Hepatocyte (in vitro differentiated cells): ENCODE data around the gene SPTSSA. TPM values are rescaled to one million over a fixed set of nuclear protein-coding genes. Genes with fewer than 3 reads are reported as not detected.
A peak's percentile ranks its signal among the peaks of the same experiment; 100 is the strongest.

Experiments
- DNase-seq: peaks from one replicate; pipeline ENCODE4 v3.0.0-alpha.2; 2016; ENCODE audit warnings: low spot score
- H2AFZ ChIP-seq: fragments of 200-600 bp; sonication (generic); 2 replicates; pipeline ENCODE4 v1.6.0; 2016; ENCODE audit warnings: antibody characterized with exemption, mild to moderate bottlenecking
- H3K27ac ChIP-seq: fragments of 200-600 bp; sonication (generic); 2 replicates; pipeline ENCODE4 v1.5.1; 2016; ENCODE audit warnings: mild to moderate bottlenecking
- H3K27me3 ChIP-seq: fragments of 200-600 bp; sonication (generic); 2 replicates; pipeline ENCODE4 v1.6.1; 2016
- H3K36me3 ChIP-seq: fragments of 200-600 bp; sonication (generic); replicated peaks from 2 replicates; pipeline ENCODE4 v1.5.1; 2016; ENCODE audit warnings: low read depth; ENCODE audit not compliant: insufficient read depth
- H3K4me1 ChIP-seq: fragments of 200-600 bp; sonication (generic); 2 replicates; pipeline ENCODE4 v1.5.1; 2016; ENCODE audit warnings: mild to moderate bottlenecking, moderate library complexity; ENCODE audit not compliant: insufficient read depth
- H3K4me2 ChIP-seq: fragments of 200-600 bp; sonication (generic); 2 replicates; pipeline ENCODE4 v1.6.0; 2016
- H3K4me3 ChIP-seq: fragments of 200-600 bp; sonication (generic); 2 replicates; pipeline ENCODE4 v1.5.1; 2016; ENCODE audit warnings: mild to moderate bottlenecking
- H3K79me2 ChIP-seq: fragments of 200-600 bp; sonication (generic); 2 replicates; pipeline ENCODE4 v1.6.0; 2017; ENCODE audit warnings: mild to moderate bottlenecking
- H3K9me2 ChIP-seq: fragments of 200-600 bp; sonication (generic); replicated peaks from 2 replicates; pipeline ENCODE4 v1.6.0; 2017; ENCODE audit warnings: mild to moderate bottlenecking; ENCODE audit not compliant: insufficient read depth
- H3K9me3 ChIP-seq: fragments of 200-600 bp; sonication (generic); 2 replicates; pipeline ENCODE4 v1.5.1; 2016; ENCODE audit warnings: low read depth, mild to moderate bottlenecking
- H4K20me1 ChIP-seq: fragments of 200-600 bp; sonication (generic); 2 replicates; pipeline ENCODE4 v1.6.0; 2016; ENCODE audit warnings: mild to moderate bottlenecking; ENCODE audit not compliant: insufficient read depth, poor library complexity, severe bottlenecking
- EZH2 ChIP-seq: fragments of 200-600 bp; sonication (generic); IDR thresholded peaks from 2 replicates; pipeline ENCODE4 v1.6.1; 2016; ENCODE audit warnings: antibody characterized with exemption, mild to moderate bottlenecking, borderline replicate concordance
- EZH2phosphoT487 ChIP-seq: fragments of 200-600 bp; sonication (generic); IDR thresholded peaks from one replicate; pipeline ENCODE4 v1.6.1; 2018; ENCODE audit warnings: antibody characterized with exemption, mild to moderate bottlenecking, low read depth, moderate library complexity; ENCODE audit not compliant: unreplicated experiment, severe bottlenecking
- whole genome bisulfite sequencing: methylation state at CpG from one replicate; pipeline ENCODE4 v1.1.6; 2016; ENCODE audit warnings: low lambda C conversion rate; ENCODE audit errors: missing lambda C conversion rate; 5-methylcytosine and 5-hydroxymethylcytosine counted together
- polyA plus RNA-seq: library from polyadenylated mRNA; unstranded; fragments of >200 nt; fragmentation: Nextera tagmentation; extraction: Ambion mirVana; gene quantifications from 2 replicates; pipeline ENCODE4 v1.2.1, GENCODE V29; 2016
- total RNA-seq: library from RNA; depleted of rRNA; stranded (reverse); fragments of >200 nt; gene quantifications from 2 replicates; pipeline ENCODE4 v1.2.3, GENCODE V29; 2014
- TF ChIP-seq, protein P1 (sequence below): fragments of 200-600 bp; sonication (generic); IDR thresholded peaks from 2 replicates; pipeline ENCODE4 v1.5.1; 2016; ENCODE audit warnings: antibody characterized with exemption, mild to moderate bottlenecking; ENCODE audit not compliant: poor library complexity

The SPTSSA gene
- total and polyA plus RNA-seq, 2 experiments from 2014 or later: 33.4 to 42.8 TPM

DNA sequence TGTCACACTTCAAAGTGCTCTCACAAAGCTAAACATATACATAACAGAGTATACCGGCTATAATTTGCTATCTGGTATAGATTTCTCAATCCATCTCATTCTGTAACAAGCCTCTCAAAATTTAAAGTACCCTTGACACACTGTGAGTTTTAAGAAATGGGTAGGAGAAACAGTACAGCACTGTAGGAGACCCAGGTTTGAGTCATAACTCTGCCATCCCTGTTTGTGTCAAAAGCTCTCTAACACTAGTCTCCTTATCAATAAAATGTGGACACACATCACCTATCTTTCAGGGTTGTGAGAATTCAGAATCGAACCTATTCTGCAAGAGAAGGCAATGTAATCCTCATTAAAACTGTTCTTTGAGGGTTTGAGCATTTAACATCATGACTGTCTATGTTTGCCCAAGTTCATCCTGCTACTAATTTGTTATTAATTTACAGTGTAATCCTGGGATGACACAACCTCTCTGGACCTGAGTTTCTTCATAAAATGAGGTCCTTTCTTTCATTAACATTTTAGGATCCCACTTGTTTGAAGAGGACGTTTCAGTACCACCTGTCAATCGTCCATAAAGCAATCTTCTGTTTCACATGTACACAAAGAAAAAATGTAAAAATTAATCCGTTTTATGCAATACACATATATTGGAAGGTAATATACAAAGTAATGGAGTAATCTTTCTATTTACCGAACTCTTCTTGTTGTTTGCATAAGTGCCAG, 12.1 kb downstream of the SPTSSA start:
- H3K79me2 ChIP-seq: peaks cover 91% of the 10 kb centered on the region
- H4K20me1 ChIP-seq: peaks cover 14% of the 10 kb centered on the region
- no peak overlapping the region for H3K4me3 ChIP-seq
- no peaks in the 10 kb centered on the region for H3K9me2 ChIP-seq
- 87% methylated on average over 6 of the region's 6 CpGs for WGBS
- H3K9me3 ChIP-seq: no peaks in the 10 kb centered on the region
- peaks cover 6% of the 10 kb centered on the region for H3K4me1 ChIP-seq
- no peaks in the 10 kb centered on the region for H3K27me3 ChIP-seq
- no peak overlapping the region for H3K4me2 ChIP-seq
- no peak overlapping the region for H2AFZ ChIP-seq
- peak overlapping the region; percentile 1 for H3K27ac ChIP-seq
- no peak for DNase-seq
- no peaks in the 10 kb centered on the region for H3K36me3 ChIP-seq
- TF ChIP-seq, protein P1, sequence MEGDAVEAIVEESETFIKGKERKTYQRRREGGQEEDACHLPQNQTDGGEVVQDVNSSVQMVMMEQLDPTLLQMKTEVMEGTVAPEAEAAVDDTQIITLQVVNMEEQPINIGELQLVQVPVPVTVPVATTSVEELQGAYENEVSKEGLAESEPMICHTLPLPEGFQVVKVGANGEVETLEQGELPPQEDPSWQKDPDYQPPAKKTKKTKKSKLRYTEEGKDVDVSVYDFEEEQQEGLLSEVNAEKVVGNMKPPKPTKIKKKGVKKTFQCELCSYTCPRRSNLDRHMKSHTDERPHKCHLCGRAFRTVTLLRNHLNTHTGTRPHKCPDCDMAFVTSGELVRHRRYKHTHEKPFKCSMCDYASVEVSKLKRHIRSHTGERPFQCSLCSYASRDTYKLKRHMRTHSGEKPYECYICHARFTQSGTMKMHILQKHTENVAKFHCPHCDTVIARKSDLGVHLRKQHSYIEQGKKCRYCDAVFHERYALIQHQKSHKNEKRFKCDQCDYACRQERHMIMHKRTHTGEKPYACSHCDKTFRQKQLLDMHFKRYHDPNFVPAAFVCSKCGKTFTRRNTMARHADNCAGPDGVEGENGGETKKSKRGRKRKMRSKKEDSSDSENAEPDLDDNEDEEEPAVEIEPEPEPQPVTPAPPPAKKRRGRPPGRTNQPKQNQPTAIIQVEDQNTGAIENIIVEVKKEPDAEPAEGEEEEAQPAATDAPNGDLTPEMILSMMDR: no peak
- no peak for TF ChIP-seq EZH2phosphoT487
- no peak for TF ChIP-seq EZH2

DNA sequence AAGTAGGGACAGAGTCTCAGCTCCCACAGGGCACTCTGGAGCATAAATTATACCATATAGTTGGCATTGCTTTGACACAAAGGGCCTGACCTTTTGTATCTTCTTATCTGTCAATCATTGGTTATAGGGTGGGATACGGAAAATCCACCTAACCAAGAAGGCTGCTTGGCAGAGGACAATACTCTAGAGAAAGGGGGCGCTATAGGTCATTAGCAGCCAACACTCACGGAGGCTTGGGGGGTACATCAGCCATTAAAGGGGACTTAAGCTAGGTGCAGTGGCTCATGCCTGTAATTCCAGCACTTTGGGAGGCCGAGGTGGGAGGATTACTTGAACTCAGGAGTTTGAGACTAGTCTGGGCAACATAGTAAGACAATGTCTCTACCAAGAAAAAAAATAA, 22.9 kb downstream of the SPTSSA start:
- Histone ChIP-seq H3K27me3 (no peaks in the 10 kb centered on the region), H4K20me1 (no peaks in the 10 kb centered on the region), H3K79me2 (peaks cover 70% of the 10 kb centered on the region), H3K4me1 (peaks cover 6% of the 10 kb centered on the region), H3K4me2 (no peak overlapping the region), H3K9me2 (no peaks in the 10 kb centered on the region), H3K4me3 (no peak overlapping the region), H3K27ac (no peak overlapping the region), H2AFZ (no peak overlapping the region), H3K9me3 (no peaks in the 10 kb centered on the region), H3K36me3 (no peaks in the 10 kb centered on the region)
- no peak for DNase-seq
- TF ChIP-seq, protein P1: no peak
- TF ChIP-seq EZH2phosphoT487 (no peak), EZH2 (no peak)
- 88% methylated on average over 4 of the region's 4 CpGs for WGBS

DNA sequence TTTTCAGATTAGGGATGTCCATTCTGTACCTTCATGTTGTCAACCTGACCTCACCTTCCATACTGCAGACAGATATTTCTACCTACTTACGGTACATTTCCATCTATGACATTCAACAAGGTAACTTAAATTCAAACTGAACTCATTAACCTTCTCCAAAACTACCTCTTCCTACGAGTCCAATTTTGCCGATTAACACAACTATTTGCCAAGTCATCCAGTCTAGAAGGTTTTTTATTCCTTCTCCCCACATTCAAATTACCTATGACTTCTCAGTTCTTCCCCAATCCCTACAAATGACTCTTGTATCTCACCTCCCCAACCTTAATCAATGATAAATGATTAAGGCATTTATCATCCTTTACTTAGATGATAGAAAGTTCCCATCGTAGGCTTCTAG, 23.6 kb downstream of the SPTSSA start:
- peaks cover 72% of the 10 kb centered on the region for H3K79me2 ChIP-seq
- H3K27ac ChIP-seq: no peak overlapping the region
- H4K20me1 ChIP-seq: no peaks in the 10 kb centered on the region
- TF ChIP-seq EZH2 (no peak), EZH2phosphoT487 (no peak)
- TF ChIP-seq, protein P1: no peak
- H3K4me2 ChIP-seq: no peak overlapping the region
- no peaks in the 10 kb centered on the region for H3K9me2 ChIP-seq
- no peak for DNase-seq
- H3K36me3 ChIP-seq: no peaks in the 10 kb centered on the region
- H3K27me3 ChIP-seq: no peaks in the 10 kb centered on the region
- no peaks in the 10 kb centered on the region for H3K9me3 ChIP-seq
- H3K4me1 ChIP-seq: peaks cover 6% of the 10 kb centered on the region
- WGBS: 99% methylated on average over 4 of the region's 4 CpGs
- no peak overlapping the region for H3K4me3 ChIP-seq
- H2AFZ ChIP-seq: no peak overlapping the region
